ENCODE results near the gene RTN4RL2.

GRCh38 chr11:57512646-57513451 lies 52.5 kb downstream of the RTN4RL2 start:
- TF ChIP-seq, protein P1, sequence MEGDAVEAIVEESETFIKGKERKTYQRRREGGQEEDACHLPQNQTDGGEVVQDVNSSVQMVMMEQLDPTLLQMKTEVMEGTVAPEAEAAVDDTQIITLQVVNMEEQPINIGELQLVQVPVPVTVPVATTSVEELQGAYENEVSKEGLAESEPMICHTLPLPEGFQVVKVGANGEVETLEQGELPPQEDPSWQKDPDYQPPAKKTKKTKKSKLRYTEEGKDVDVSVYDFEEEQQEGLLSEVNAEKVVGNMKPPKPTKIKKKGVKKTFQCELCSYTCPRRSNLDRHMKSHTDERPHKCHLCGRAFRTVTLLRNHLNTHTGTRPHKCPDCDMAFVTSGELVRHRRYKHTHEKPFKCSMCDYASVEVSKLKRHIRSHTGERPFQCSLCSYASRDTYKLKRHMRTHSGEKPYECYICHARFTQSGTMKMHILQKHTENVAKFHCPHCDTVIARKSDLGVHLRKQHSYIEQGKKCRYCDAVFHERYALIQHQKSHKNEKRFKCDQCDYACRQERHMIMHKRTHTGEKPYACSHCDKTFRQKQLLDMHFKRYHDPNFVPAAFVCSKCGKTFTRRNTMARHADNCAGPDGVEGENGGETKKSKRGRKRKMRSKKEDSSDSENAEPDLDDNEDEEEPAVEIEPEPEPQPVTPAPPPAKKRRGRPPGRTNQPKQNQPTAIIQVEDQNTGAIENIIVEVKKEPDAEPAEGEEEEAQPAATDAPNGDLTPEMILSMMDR (IDR thresholded peaks at IDR 0.05): no peak
- no peak for TF ChIP-seq POLR2A (IDR thresholded peaks at IDR 0.05)

Measured in gastroesophageal sphincter (tissue), 3 donors.